Parathyroid adenoma (tissue), 2 donors: ENCODE measurements around the gene HSD17B1.

Experiments
- H2AFZ ChIP-seq: fragments of 300-600 bp; sonication (generic); one replicate; pipeline ENCODE4 v1.7.0; 2017; ENCODE audit warnings: antibody characterized with exemption, mild to moderate bottlenecking
- H3K27ac ChIP-seq: fragments of 300-600 bp; sonication (generic); one replicate; pipeline ENCODE4 v1.7.0; 2017
- H3K27me3 ChIP-seq: fragments of 300-600 bp; sonication (generic); one replicate; pipeline ENCODE4 v1.7.0; 2017; ENCODE audit warnings: low read length; ENCODE audit not compliant: control insufficient read depth, insufficient read depth
- H3K36me3 ChIP-seq: fragments of 300-600 bp; sonication (generic); one replicate; pipeline ENCODE4 v1.7.0; 2017; ENCODE audit warnings: low read length; ENCODE audit not compliant: control insufficient read depth, insufficient read depth
- H3K4me1 ChIP-seq: fragments of 300-600 bp; sonication (generic); one replicate; pipeline ENCODE4 v1.7.0; 2017; ENCODE audit warnings: control low read depth
- H3K4me2 ChIP-seq: fragments of 300-600 bp; sonication (generic); one replicate; pipeline ENCODE4 v1.7.0; 2017; ENCODE audit warnings: low read length
- H3K4me3 ChIP-seq: fragments of 300-600 bp; sonication (generic); one replicate; pipeline ENCODE4 v1.7.0; 2017; ENCODE audit warnings: low read depth, low read length
- H3K79me2 ChIP-seq: fragments of 300-600 bp; sonication (generic); one replicate; pipeline ENCODE4 v1.7.0; 2017; ENCODE audit warnings: control low read depth
- H3K9ac ChIP-seq: fragments of 300-600 bp; sonication (generic); one replicate; pipeline ENCODE4 v1.7.0; 2017; ENCODE audit warnings: mild to moderate bottlenecking
- H3K9me3 ChIP-seq: fragments of 300-600 bp; sonication (generic); one replicate; pipeline ENCODE4 v1.7.0; 2017; ENCODE audit warnings: low read length; ENCODE audit not compliant: control insufficient read depth
- CTCF ChIP-seq: fragments of 300-600 bp; sonication (generic); IDR thresholded peaks from one replicate; pipeline ENCODE4 v1.7.0; 2017; ENCODE audit warnings: antibody characterized with exemption, mild to moderate bottlenecking
- donor health status: primary hyperparathyroidism.

Gene HSD17B1

GRCh38 chr17:42522263-42522790, 30.4 kb upstream of the HSD17B1 start:
- Histone ChIP-seq H3K9ac (no peak overlapping the region), H3K4me3 (no peak overlapping the region), H3K9me3 (no peaks in the 10 kb centered on the region), H3K4me1 (peaks cover 39% of the 10 kb centered on the region), H3K4me2 (no peak overlapping the region), H3K27me3 (no peaks in the 10 kb centered on the region), H2AFZ (no peak overlapping the region), H3K27ac (peak overlapping the region; percentile 11), H3K79me2 (no peaks in the 10 kb centered on the region), H3K36me3 (no peaks in the 10 kb centered on the region)
- TF ChIP-seq CTCF, result no peak

GRCh38 chr17:42522798-42523278, 29.9 kb upstream of the HSD17B1 start:
- Histone ChIP-seq H3K9ac (no peak overlapping the region), H2AFZ (no peak overlapping the region), H3K9me3 (no peaks in the 10 kb centered on the region), H3K27me3 (no peaks in the 10 kb centered on the region), H3K4me1 (peaks cover 39% of the 10 kb centered on the region), H3K4me2 (no peak overlapping the region), H3K27ac (peak overlapping the region; percentile 11), H3K4me3 (no peak overlapping the region), H3K79me2 (no peaks in the 10 kb centered on the region), H3K36me3 (no peaks in the 10 kb centered on the region)
- TF ChIP-seq CTCF, result no peak

- no peak overlapping the region for H3K27ac ChIP-seq
- no peak for TF ChIP-seq CTCF
Measured at GRCh38 chr17:42525221-42525620, 27.5 kb upstream of the HSD17B1 start.

GRCh38 chr17:42526031-42526444, 26.7 kb upstream of the HSD17B1 start:
- Histone ChIP-seq H3K4me1 (peaks cover 9% of the 10 kb centered on the region), H3K27me3 (no peaks in the 10 kb centered on the region), H3K79me2 (no peaks in the 10 kb centered on the region), H3K36me3 (no peaks in the 10 kb centered on the region), H3K4me2 (no peak overlapping the region), H3K9me3 (no peaks in the 10 kb centered on the region), H3K4me3 (no peak overlapping the region), H2AFZ (no peak overlapping the region), H3K9ac (no peak overlapping the region), H3K27ac (no peak overlapping the region)
- no peak for TF ChIP-seq CTCF

More at GRCh38 chr17:42525221-42525620, 27.5 kb upstream of the HSD17B1 start:
- Histone ChIP-seq H3K4me3 (no peak overlapping the region), H3K27me3 (no peaks in the 10 kb centered on the region), H3K36me3 (no peaks in the 10 kb centered on the region), H3K4me1 (peaks cover 17% of the 10 kb centered on the region), H3K9me3 (no peaks in the 10 kb centered on the region), H3K9ac (no peak overlapping the region), H3K4me2 (no peak overlapping the region), H3K79me2 (no peaks in the 10 kb centered on the region), H2AFZ (no peak overlapping the region)

- Histone ChIP-seq H3K27ac (no peak overlapping the region), H2AFZ (no peak overlapping the region), H3K9me3 (no peaks in the 10 kb centered on the region), H3K36me3 (no peaks in the 10 kb centered on the region), H3K4me2 (no peak overlapping the region), H3K27me3 (no peaks in the 10 kb centered on the region), H3K4me1 (peaks cover 7% of the 10 kb centered on the region), H3K79me2 (no peaks in the 10 kb centered on the region), H3K4me3 (no peak overlapping the region), H3K9ac (no peak overlapping the region)
- no peak for TF ChIP-seq CTCF
Measured at GRCh38 chr17:42527932-42528331, 24.8 kb upstream of the HSD17B1 start.
